CD4-positive, alpha-beta T cell treated with Interleukin-21 for 1 hour (primary cell): ENCODE data around the gene ARHGEF7.

ENCODE experiments used
- DNase-seq: peaks from one replicate; pipeline ENCODE4 v3.0.0-alpha.2; 2020

The ARHGEF7 gene

DNA sequence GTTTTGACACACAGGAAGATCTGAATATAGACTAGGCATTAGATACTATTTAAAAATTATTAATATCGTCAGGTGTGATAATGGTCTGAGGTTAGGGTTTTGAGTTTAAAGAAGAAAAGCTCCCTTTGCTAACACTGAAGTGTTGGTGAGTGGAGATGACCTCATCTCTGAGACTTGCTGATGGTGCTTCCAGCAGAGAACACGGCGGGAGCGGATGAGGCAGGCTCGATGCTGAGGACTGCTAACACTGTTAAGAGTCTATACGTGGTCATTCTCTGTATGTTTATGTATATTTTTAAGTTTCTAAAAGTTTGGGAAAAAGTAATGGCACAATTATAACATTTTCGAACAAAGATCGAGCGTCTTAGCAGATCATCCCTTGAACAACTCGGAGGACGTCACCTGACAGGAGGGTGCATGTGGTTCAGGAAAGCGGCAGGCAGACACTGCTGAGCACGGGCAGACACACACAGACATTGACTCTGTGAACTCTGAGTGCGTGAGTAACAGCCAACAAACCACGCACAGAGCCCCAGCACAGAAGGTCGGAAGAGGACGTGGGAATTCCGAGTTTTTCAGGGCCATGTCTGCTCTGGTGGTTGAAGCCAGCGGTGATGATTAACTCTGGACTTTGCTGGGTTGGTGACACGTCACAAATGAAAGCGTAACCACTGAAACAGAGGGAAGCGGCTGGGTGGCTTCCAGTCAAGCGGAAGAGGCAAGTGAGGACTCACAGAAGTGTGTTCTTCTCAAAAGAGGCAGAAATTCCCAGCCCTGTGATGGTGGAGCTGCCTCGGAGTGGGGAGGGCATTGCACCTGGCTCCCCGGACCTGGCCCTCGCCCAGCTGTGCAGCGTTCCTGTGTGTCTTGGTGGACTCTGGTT, 113.4 kb downstream of the ARHGEF7 start:
- DNase-seq = no peak

DNA sequence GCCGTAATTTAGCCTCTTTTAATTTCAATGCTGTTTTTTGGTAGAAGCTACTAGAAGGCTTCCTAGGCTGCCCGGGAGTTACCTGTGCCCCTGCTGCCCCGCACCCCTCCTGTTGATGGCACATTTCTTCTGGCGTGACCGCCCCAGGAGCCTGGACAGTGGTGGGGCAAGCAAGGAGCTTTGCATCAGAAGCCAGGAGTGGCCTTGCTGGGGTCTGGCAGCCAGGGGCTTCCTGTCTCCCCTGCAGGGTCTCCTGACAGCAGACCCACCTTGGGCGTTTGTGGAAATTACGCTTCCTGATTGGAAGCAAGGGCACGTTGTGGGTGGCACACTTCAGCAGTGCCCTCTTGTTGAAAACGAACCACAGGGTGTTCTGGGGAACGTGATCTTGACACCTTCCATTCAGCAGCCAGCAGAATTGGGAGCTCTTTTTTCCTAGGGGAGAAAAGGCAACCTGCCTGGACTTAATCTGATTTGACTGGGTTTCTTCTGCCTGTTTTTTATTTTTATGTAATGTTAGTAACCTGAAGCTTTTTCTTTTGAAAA, 115.3 kb downstream of the ARHGEF7 start:
- no peak for DNase-seq

DNA sequence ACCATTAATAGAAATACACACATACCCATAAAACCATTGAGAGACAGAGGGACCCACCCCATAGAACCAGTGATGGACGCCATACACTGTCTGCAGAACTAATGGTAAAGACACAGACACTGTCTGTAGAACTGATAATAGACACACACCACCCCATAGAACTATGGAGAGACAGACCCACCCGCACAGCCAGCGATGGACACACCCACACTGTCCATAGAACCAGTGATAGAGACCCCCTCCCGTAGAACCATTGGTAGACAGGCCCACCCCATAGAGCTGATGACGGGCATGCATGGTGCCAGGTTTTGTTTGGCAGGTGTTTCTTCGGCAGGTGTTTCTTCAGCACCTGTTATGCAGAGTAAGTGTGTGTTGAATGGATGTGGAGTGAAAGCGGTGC, 117.1 kb downstream of the ARHGEF7 start:
- no peak for DNase-seq

DNA sequence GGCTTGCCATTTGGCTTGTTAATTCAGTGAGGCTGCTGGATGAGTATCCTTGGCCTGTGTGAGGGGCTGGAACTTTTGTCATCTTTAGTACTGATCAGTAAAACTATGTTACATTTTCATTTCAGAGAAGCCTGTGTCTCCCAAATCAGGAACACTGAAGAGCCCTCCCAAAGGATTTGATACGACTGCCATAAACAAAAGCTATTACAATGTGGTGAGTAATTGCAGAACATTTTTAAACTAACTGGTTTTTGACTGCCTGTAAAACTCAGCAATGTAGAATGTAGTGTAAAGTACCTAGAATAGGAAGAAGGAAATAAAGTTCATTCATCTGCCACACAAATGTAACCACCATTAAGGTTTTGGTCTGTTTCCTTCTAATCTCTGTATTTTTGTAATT, 118.0 kb downstream of the ARHGEF7 start:
- DNase-seq = no peak

DNA sequence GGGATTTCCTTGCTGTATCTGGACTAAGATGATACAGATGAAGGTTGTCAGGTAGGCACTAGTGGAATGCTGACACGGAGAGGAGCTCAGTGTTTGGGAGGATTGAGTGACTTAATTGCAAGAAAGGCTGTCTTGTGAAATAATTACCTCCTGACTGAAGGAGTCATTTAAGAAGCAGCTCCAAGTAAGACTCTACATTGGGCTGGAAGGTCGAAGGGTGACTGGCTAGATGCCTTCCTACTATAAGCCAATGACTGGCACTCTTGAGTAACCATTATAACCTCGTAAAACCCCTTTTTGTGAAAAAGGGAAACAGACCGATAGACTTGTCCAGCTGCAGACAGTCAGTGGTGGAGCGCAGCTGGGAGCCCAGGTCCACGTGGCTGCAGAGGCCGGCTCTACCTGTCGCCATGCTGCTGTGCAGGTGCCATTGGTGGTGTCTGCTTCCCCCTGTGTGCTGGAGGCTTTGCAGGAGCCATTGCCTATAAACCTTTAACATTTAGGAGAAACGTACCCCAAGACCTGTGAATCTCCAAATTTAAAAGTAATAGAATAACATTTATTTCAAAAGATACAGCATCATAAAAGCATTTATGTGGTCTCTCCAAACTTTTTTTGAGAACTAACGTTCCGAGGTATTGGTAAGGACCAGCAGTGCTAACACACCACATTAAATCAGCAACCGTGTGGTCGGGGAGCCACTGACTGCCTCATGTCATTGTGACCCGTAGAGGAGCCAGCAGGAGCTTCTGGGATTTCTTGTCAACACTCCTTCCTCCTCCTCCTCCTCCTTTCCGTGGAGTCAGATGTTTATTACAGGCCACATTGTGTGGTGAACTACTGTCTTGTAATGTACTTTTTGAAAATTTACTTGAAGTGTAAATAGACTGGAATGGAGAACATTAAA, 124.9 kb downstream of the ARHGEF7 start:
- no peak for DNase-seq

DNA sequence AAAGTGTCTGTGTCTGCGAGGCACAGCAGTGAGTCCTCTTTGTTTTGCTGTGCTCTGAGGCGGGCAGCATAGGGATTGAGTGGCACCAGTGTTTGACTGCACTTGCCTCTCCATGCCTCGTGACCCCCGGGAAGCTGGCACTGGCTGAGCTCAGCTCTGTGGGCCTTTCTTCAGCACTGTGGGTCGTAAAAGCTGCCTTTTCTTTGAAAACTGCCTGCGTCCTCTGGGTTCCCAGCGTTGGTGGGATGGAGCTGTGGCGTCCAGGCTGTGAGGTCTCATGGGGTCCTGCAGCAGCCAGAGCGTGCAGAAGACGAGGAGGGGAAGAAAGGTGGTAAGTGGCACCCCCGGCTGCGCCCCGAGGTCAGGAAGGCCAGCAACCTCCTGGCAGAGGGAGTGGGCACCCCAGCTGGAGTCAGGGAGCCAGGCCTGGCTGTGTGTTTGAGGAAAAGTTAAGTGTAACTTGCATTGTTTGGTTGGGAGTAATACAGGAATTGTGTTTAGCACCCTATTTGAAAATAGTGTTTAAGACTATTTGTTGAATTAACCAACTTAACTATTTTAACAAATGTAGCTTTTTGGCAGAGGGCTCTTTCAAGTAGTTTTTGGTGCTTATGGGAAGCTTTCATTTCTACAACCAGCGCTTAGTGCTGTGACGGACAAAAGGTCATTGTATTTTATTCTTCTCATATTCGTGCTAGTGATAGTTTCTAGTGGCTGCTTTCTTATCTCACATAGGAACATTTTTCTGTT, 126.1 kb downstream of the ARHGEF7 start:
- DNase-seq = no peak

DNA sequence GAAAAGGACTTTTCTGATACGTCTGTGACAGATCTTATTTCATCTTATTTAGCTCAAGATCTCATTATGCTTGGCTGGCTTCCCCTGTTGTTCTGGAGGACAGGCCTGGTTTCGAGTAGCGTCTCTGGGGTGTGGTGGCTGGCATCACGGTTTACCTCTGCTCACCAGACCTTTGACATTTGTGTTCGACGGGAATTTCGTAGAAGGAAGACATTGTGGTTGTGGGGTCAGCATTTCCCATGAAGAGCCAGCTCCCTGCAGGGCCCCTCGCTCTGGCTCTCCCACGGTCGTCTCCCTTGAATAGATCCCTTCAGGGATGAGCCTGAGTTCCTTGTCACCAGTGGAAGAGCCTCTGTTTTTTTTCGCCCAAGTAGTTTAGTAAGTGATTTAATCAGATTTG, 126.8 kb downstream of the ARHGEF7 start:
- no peak for DNase-seq

DNA sequence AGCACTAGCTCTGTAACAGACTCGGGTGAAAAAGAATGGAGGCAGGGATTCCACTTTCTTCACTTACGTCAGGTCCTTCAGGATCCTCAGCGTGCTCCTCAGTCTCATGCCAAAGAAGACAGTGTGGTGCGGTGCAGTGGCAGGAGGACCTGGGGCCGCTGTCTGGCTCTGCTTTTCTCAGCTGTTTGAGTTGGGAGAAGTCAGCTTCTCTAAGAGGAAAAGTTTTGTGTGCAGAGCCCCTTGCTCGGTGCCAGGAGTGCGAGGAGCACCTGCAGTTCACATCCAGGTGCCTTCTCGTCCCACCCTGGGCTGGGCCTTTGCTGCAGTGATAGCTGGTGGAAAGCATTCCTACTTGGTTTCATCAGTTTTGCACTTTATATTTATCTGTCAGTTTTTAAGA, 127.5 kb downstream of the ARHGEF7 start:
- no peak for DNase-seq

DNA sequence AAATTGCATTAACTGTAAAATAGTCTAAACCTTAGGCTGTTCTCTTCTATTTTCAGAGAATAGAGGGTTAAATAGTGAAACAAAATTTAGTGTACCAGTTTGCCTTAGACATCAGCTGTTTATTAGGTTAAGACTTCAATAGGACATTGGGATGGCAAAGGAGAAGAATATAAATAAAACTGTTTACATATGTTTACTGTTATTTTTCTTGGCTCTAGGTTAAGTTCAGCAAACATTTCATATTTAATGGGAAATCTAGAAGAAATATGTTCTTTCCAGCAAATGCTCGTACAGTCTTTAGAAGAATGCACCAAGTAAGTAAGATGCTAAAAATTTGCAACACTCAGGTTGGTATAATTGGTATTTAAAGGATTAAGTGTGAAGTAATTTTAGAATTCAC, 128.9 kb downstream of the ARHGEF7 start:
- DNase-seq = no peak

DNA sequence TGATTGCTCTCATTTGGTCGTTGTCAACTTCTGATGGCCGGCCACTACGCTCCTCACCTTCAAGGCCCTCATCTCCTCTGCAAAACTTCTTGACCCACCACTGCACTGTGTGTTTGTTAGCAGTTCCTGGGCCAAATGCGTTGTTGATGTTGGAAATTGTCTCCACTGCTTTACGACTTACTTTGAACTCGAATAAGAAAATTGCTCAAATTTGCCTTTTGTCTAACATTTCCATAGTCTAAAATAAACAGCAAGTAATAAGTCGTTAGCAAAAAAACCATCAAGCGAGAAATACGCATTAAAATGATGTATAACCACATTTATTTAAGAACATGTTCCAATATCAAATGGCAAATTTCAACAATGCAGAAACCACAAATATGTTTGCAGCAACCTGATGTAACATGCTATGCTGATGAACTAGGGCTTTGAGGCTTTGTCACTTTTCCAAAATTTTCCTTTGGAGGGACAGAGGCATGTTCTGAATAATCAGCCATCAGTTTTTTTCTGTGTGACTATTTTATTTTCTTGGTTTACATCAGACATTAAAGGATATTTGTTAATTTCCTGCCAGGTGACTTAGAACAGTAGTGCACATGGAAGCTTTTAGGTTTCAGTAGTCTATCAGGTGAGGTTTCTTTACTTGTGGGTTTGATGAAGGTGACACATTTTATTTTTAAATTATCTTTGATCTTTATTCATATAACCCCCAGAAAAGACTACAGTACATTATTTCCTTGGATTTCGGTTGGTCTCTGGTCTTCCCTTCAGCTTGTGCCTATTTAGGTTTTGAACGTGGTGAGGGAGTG, 130.7 kb downstream of the ARHGEF7 start:
- DNase-seq = no peak

DNA sequence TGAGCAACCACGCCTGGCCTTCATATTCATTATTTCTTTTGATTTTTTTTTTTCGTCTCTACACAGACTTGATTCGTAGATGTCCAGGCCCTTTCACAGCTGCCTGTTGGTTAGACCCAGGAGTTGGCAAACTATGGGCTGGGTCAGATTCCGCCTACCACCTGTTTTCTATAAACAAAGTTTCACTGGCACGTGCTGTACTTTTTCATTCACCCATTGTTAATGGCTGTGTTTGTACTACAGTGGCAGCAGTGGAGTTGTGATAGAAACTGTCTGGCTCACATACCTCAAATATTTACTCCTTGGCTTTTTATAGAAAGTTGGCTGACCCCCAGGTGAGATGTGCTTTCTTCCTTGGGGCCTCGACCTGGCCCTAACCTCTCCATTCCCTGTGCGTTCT, 132.4 kb downstream of the ARHGEF7 start:
- DNase-seq = no peak

DNA sequence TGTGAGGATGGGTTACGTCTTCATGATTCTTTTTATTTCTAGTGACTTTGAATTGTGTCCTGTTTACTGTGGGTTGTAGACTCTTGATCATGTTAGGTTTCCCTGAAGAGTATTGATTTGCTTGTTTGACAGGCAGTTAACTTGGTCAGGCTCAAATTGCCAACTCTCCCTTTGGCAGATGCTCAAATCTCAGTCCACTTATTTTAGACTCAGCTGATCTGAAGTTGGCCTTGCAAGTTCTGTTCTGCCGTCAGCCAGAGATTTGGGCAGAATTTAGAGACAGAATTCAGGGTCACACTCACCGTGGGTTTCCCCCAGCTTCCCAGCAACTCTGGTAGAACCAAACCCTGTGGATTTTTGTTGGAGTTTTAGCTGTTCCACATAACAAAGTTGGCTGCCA, 133.7 kb downstream of the ARHGEF7 start:
- no peak for DNase-seq

DNA sequence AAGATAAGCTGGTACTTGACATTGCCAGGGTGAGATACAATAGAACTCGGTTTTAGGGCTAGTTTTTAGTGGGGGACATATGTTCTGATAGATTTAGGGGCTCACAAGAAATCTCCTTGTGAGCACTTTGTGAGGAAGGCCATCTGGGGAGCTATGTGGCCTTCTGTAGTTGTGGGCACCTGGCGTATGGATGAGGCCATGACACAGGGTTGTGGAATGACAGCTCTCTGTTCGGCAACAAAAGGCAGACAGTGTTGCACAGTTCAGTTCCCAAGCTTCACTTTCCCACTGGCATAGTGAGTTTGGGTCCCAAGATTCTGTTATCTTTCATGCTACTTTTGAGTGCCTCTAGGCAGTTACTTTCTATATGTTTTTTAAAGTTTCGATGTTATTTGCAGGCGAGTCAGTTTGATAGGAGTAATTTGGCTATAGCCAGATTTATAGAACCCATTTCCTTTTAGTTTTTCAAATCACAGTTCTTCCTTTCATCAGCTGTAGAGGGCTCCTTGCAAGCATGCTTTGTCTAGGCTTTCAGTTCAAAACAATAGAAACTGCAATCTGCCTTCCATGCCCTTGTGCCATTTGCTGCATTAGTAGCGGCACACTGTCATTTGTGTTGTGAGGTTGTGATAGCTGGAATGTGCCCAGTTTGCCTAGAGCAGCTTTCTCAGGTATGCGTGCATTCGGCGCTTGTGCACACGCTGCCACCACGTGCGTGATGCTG, 134.7 kb downstream of the ARHGEF7 start:
- no peak for DNase-seq

DNA sequence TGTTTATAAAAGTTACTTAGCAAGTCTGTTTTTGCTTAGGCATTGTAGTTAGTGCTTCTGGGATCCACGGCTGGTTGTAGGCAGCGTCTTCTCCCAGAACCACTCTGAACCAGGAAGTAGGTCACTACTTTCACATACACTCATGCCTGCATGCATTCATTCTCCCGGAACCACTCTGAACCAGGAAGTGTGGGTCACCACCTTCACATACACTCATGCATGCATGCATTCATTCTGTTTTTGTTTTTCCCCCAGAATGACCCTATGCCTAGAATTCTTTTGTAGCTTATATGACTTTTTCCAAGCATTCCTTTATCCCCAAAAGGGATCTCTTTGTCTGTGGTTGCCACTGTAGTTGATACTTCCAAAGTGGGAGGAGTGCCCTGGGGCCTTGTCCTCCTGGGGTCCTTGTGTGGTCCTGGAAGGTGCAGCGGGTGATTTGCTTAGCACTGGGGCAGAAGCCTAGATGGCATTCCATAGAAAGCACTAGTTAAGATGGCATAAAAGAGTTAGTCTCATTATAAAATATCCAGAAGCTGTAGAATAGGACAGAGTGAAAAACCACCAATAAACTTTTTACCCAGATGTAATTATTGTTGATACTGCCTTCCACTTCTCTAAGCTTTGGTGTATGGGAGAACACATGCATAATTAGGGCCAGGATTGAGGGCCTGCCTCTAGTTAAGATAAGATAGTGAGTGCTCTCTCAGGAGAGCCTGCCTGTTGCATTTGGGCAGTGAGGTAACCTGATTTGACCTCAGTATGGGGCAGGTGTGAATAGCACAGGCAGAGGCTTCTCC, 136.7 kb downstream of the ARHGEF7 start:
- no peak for DNase-seq

DNA sequence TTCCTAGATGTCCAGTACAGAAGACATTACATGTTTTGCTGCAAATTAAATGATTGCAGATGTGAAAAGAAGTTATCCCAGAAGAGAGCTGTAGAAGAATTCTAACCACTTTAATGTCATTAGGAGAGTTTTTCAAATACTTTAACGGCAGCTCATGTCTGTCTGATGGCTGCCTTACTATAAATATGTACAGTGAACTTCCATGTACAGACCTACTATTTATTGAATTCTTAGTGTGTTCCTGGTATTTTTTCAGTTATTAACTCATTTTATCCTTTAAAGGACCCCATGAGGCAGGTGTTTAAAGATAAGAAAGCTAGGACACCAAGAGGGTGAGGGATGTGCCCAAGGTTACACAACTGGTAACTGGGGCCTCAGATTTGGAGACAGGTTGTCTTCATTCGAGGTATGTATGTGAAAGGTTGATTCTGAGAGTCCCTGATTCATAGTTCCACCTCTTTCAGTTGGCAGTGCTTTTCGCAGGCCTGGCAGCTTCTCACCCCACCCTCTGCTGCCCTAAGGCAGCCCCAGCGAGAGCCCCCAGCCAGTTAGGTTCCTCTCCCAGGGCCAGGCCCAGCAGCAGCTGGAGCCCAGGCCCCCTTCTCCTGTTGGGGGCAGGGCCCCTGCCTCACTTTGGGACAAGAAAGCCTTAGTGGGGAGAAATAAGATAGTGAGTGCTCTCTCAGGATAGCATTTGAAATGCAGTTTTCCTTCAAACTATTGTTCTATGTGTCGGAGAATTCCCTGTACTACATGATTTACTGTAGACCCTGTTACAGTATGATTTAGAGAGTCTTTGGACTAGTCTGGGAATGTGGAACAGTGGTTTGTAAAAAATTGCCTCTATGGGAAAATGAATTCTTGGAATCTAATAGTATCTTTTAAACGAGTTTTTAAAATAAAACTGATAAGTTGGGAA, 137.6 kb downstream of the ARHGEF7 start:
- no peak for DNase-seq

DNA sequence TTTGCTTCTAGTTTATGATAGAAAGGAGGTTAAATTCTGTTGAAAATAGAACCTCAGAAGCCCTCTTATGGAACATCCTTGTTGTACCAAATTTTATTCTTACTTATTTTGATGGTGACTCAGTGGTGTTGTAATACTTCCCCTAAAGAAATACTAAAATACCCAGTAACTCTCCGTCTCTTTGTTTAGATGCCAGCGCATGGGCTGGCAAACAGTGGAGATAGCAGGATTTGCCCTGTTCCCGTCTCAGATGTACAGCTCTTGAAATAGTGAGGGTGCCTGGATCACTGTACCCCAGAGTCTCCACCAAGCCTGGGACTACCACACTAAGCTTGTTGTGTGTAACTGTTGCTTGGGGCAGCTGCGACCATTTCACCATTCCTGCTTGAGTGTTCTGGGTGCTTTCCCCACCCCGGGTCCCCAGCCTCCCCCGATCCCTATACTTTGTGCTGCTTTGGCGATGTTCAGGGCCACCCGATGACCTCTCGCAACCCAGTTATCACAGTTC, 138.3 kb downstream of the ARHGEF7 start:
- DNase-seq = no peak

DNA sequence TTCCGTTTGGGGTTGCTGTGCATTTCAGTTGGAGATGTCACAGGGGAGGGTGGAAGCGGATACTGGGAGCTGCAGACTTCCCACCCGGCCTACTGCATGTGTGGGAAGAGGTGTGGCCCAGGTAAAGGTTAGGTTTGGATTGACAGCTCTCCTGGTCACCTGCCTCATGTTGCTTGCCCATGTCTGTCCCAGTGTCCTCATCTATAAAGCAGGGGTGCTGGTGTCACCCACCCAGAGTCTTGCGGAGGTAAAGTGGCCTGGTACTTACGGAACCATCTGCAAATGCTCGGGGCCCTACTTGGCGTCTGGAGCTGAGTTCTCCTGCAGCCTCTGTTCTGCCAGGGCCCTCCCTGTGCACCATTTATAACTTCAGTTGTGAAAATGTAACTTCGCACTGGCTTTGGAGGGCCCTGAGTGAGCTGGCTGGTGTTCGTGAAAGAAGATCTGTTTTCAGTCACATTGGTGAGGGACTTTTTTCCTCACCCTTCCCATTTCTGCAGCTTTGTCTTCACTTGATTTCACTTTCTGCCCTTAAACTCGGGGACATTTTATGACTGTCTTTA, 140.2 kb downstream of the ARHGEF7 start:
- no peak for DNase-seq

DNA sequence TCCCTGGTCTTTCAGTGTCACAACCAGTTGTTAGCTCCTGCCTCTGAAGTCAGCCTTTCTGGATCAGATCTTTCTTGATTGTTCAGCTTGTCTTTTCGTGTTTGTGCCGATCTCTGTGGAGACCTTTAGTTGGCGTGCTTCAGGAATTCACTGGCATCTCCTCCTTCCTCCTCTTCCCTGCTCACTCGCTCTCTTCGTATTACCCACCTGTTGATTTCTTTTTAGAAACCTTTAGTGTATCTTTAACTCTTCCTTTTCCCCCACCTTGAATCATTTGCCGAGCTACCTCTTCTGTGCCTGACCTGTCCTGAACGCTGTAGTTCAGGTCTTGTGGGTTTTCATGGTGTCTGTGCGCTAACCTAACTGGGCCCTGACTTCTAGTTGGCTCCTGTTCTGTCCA, 141.3 kb downstream of the ARHGEF7 start:
- no peak for DNase-seq

DNA sequence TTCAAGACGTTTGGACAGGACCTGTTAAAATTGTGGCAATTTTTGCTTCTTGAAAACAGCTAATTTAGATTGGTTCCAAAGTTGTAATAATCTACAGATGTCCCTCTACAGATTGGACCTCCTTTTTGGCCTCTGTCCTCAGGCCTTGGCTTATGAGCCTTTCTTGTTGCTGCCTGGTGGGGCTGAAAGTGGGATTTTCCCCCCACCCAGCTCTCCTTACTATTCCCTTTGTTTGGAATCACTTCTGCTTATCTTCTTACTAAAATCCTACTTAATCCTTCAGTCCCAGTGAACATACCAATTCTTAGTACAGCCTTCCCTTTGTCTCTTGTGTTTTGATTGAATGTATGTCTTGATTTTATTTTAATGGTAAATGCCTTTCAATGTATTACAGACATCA, 141.8 kb downstream of the ARHGEF7 start:
- no peak for DNase-seq
